Measurements from ENCODE around the gene H1-8.

H1-8 gene

DNA sequence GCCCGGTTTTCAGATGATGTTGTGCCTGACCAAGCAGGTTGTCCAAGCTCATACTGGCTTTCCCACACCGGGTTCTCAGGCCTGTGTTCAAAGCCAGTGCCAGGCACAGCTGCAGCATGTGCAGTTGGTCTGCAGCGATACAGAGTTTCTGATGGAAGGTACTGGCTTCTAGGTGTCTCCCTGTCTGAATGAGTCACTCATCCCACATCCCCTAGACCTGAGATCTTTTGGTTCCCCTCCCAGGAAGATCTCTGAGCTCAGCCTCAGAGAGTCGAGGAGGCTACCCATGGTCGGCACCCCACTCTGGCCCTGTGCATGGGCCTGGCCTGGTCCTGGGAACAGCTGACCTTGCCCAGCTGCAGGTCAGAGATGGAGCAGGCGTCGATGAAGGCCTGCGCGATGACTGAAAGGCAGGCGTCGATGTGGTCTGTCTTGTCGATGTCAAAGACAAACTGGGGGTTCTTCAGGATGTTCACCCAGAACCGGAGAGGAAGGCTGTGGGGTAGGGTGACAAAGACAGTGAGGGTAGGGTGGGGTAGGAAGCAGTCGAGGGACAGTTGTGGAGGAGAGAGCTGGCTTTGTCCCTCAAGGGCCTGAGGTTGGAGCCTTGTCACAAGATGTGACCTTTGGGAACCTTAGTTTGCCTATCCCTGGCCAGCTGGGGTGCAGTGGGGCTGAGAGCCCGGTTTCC lies 15.3 kb downstream of the H1-8 start:
- DNase-seq (ENCODE audit: low read depth) = no peak
- no peak for TF ChIP-seq CTCF (conservative IDR thresholded peaks at IDR 0.05; ENCODE audit: low read depth, low read length)
- H3K4me3 ChIP-seq (ENCODE audit: low read length) = no peak overlapping the region

DNA sequence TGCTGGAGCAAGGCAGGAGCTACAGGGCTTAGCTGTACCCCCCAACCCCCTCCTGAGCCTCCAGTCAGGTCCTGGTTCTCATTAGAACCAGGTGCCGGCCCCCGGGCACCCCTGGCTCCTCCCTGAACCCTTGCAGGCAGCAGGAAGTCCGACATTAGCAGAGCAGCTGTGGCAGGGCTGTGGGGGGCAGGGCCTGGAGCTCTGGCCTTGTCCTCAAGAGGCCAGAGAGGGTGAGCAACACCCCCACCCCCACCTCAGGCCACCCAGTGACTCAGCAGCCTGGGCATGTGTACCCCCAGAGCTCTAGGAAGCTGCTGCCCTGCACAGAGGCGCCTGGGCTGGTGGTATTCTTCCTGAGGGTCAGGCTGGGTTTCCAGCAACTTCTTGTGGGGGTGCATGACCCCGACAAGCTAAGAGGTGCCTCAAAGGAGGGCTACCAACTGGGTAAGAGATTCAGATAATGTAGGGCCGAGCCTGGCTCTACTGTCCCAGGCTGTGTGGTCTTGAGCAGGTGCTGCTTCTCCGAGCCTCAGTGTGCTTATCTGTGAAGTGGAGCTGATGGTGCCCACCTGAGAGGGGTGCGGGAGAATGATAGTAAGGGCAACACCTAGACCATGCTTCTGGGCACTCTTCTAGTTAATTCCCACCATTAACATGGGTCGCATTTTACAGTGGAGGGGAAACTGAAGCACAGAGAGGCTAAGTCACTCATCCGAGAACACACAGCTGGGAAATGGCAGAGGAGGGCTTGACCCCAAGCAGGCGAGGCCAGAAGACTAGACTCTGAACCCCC lies 16.0 kb downstream of the H1-8 start:
- no peak for DNase-seq (ENCODE audit: low read depth)
- H3K4me3 ChIP-seq (ENCODE audit: low read length) = no peak overlapping the region
- TF ChIP-seq CTCF (conservative IDR thresholded peaks at IDR 0.05; ENCODE audit: low read depth, low read length) = no peak

- no peak for DNase-seq (ENCODE audit: low read depth)
- no peak overlapping the region for H3K4me3 ChIP-seq (ENCODE audit: low read length)
- no peak for TF ChIP-seq CTCF (conservative IDR thresholded peaks at IDR 0.05; ENCODE audit: low read depth, low read length)
Observed at GRCh38 chr3:129559565-129560079, 16.6 kb downstream of the H1-8 start.

GRCh38 chr3:129560269-129560787 lies 17.4 kb downstream of the H1-8 start:
- no peak overlapping the region for H3K4me3 ChIP-seq (ENCODE audit: low read length)
- DNase-seq (ENCODE audit: low read depth) = no peak
- TF ChIP-seq CTCF (conservative IDR thresholded peaks at IDR 0.05; ENCODE audit: low read depth, low read length) = no peak

GRCh38 chr3:129560911-129561594 lies 18.1 kb downstream of the H1-8 start:
- DNase-seq (ENCODE audit: low read depth) = peak; percentile 39
- no peak overlapping the region for H3K4me3 ChIP-seq (ENCODE audit: low read length)
- TF ChIP-seq CTCF (conservative IDR thresholded peaks at IDR 0.05; ENCODE audit: low read depth, low read length) = no peak

- no peak for DNase-seq (ENCODE audit: low read depth)
- H3K4me3 ChIP-seq (ENCODE audit: low read length) = no peak overlapping the region
- TF ChIP-seq CTCF (conservative IDR thresholded peaks at IDR 0.05; ENCODE audit: low read depth, low read length) = no peak
Observed at GRCh38 chr3:129561619-129562248, 18.8 kb downstream of the H1-8 start.
